Common myeloid progenitor, CD34-positive (primary cell): ENCODE measurements around the gene ZNF805.

Experiments used
- CTCF ChIA-PET: fragments of 350-600 bp; sonication (Branson Sonifier 250); formaldehyde crosslinking; loops from one replicate; lab custom pipeline; 2021; ENCODE audit warnings: antibody characterized with exemption; lab: Charles Lee
- POLR2A ChIA-PET: fragments of 350-600 bp; sonication (Branson Sonifier 250); formaldehyde crosslinking; loops from one replicate; lab custom pipeline; 2021; ENCODE audit warnings: antibody characterized with exemption; lab: Charles Lee
- DNase-seq, 3 donors: peaks; one replicate each; pipeline versions ENCODE4 v3.0.0 to v3.0.0-alpha.2; 2013
- H3K27ac ChIP-seq, 2 experiments: 1 replicate in 1 of 2; 2 replicates in 1 of 2; pipeline ENCODE4 v1.7.0; 2013; ENCODE audit warnings: inconsistent platforms in 2 of 2, low read length in 2 of 2, mild to moderate bottlenecking in 2 of 2, low read depth in 1 of 2, moderate library complexity in 1 of 2; ENCODE audit not compliant: severe bottlenecking in 2 of 2, insufficient read depth in 1 of 2, poor library complexity in 1 of 2
- H3K27me3 ChIP-seq, 5 experiments: replicated peaks in 2 of 5; 1 replicate in 3 of 5; 2 replicates in 2 of 5; pipeline versions ENCODE4 v1.6.1 to v1.7.0; 2013; ENCODE audit warnings: low read length in 4 of 5, mild to moderate bottlenecking in 2 of 5, moderate library complexity in 2 of 5, inconsistent platforms in 1 of 5; ENCODE audit not compliant: insufficient read depth in 5 of 5, control insufficient read depth in 4 of 5
- H3K36me3 ChIP-seq, 4 experiments: 1 replicate in 2 of 4; 2 replicates in 2 of 4; pipeline versions ENCODE4 v1.6.1 to v1.7.0; 2013; ENCODE audit warnings: low read length in 3 of 4, control low read depth in 1 of 4, mild to moderate bottlenecking in 1 of 4; ENCODE audit not compliant: control insufficient read depth in 4 of 4, insufficient read depth in 4 of 4
- H3K4me1 ChIP-seq, 4 experiments: 1 replicate in 3 of 4; 2 replicates in 1 of 4; pipeline versions ENCODE4 v1.6.1 to v1.7.1; 2013; ENCODE audit warnings: low read length in 3 of 4, mild to moderate bottlenecking in 3 of 4, control low read depth in 1 of 4, inconsistent platforms in 1 of 4, moderate library complexity in 1 of 4; ENCODE audit not compliant: control insufficient read depth in 4 of 4, insufficient read depth in 4 of 4; ENCODE audit errors: control extremely low read depth in 1 of 4
- H3K4me3 ChIP-seq, 7 experiments: 1 replicate in 4 of 7; 2 replicates in 3 of 7; pipeline versions ENCODE4 v1.5.1 to v1.7.0; 2013; ENCODE audit warnings: mild to moderate bottlenecking in 7 of 7, low read length in 6 of 7, moderate library complexity in 6 of 7, inconsistent platforms in 2 of 7, low read depth in 2 of 7, control low read depth in 1 of 7; ENCODE audit not compliant: insufficient read depth in 4 of 7, control insufficient read depth in 1 of 7; ENCODE audit errors: extremely low read depth in 1 of 7
- H3K9me3 ChIP-seq, 5 experiments: 1 replicate in 4 of 5; 2 replicates in 1 of 5; pipeline versions ENCODE4 v1.6.1 to v1.7.1; 2013; ENCODE audit warnings: low read length in 4 of 5, mild to moderate bottlenecking in 2 of 5, inconsistent platforms in 1 of 5, low read depth in 1 of 5, moderate library complexity in 1 of 5; ENCODE audit not compliant: control insufficient read depth in 4 of 5, insufficient read depth in 2 of 5; ENCODE audit errors: control extremely low read depth in 1 of 5
- WGBS: methylation state at CpG from one replicate; pipeline ENCODE4 v1.1.5; 2013; ENCODE audit not compliant: insufficient coverage; 5-methylcytosine and 5-hydroxymethylcytosine counted together

The ZNF805 gene

DNA sequence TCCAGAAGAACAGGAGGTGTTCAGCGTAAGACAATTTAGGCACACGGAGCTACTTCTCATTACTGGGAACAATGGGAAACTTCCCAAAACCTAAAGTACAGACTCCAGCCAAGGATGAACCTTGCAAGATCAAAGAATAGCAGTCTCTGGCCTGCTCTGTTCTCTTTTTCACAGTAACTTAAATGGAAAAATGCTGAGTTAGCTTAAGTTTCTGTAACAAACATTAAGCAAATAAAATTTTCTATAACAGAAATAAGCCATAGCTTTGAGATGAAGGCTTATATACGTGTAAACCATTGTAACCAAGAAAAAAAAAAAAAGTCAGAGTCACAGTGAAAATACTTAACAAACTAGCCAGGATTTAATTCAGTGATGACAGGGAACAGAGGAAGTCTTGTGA lies 21.6 kb downstream of the ZNF805 start:
- no peaks in the 10 kb centered on the region for H3K9me3 ChIP-seq
- H3K4me3 ChIP-seq, result no peak overlapping the region
- CTCF ChIA-PET, result no interaction called here
- POLR2A ChIA-PET, result no interaction called here
- peaks cover 6 to 19% (median 10%) of the 10 kb centered on the region in 4 experiments for H3K36me3 ChIP-seq
- no peaks in the 10 kb centered on the region for H3K4me1 ChIP-seq
- 100% methylated on average over 3 of the region's 3 CpGs for WGBS
- H3K27me3 ChIP-seq, result no peaks in the 10 kb centered on the region
- H3K27ac ChIP-seq, result no peak overlapping the region
- DNase-seq, result no peak

DNA sequence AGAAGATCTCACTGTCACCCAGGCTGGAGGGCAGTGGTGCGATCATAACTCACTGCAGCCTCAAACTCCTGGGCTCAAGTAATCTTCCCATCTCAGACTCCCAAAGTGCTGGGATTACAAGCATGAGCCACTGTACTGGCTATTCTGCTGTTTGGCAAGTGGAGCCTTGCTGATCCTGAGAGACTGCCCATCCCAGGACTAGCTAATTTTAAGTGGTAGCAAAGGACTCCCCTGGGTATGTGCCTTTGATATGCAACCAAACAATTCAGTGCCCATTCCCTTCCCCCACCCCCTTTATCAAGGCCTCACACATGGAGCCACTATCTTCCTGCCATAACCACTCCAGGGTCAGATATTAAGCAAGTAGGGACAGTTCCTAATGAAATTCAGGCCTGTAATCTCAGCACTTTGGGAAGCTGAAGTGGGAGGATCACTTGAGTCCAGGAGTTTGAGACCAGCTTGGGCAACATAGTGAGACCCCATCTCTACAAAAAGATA lies 22.9 kb downstream of the ZNF805 start:
- no peak overlapping the region for H3K4me3 ChIP-seq
- ChIA-PET CTCF (no interaction called here), POLR2A (no interaction called here)

GRCh38 chr19:57267291-57267690 lies 26.9 kb downstream of the ZNF805 start:
- peaks cover 0 to 7% (median 2%) of the 10 kb centered on the region in 4 experiments for H3K36me3 ChIP-seq
- WGBS, result 97% methylated on average over 3 of the region's 3 CpGs
- no peaks in the 10 kb centered on the region for H3K4me1 ChIP-seq
- H3K4me3 ChIP-seq, result no peak overlapping the region
- H3K9me3 ChIP-seq, result no peaks in the 10 kb centered on the region
- no peaks in the 10 kb centered on the region for H3K27me3 ChIP-seq
- POLR2A ChIA-PET, result no interaction called here
- no peak for DNase-seq
- H3K27ac ChIP-seq, result no peak overlapping the region
- CTCF ChIA-PET, result no interaction called here

More for the DNA sequence above, 22.9 kb downstream of the ZNF805 start:
- H3K27me3 ChIP-seq, result no peaks in the 10 kb centered on the region
- H3K27ac ChIP-seq, result no peak overlapping the region
- DNase-seq, result peak; percentile 6 to 47 (median 36)
- H3K36me3 ChIP-seq, result peaks cover 6 to 19% (median 10%) of the 10 kb centered on the region in 4 experiments
- no peaks in the 10 kb centered on the region for H3K9me3 ChIP-seq
- 100% methylated on average over 1 of the region's 1 CpG for WGBS
- no peaks in the 10 kb centered on the region for H3K4me1 ChIP-seq

DNA sequence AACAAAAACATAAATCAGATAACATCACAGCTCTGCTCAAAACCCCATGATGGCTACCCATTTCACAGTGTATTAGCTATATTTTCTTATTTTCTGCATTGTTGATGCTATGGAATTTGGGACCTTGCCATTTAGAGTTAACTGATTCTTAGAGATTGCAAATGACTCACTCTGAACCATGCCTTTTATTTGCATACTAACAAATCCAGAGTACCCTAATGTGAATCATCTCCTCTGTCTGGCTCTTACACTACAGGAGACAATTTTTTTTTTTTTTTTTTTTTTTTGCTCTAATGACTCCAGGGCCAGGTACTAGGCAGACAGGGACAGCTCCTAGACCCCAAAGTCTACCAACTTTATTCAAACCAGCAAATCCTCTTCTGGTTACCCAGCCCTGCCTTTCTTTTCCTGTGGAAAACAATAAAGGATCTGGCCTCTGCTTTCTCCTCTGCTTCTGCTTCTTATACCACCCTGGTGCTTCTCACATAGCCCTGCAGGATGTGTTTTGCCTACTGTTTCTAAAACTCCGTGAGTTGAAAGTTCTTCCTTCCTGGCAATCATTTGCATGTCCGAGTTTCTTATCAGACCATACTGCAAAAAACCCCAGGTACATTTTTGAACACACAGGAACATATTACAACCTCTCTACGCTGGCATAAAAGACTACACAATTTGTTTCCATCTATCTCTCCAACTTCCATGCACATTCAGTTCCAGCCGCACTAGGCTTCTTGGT lies 29.3 kb downstream of the ZNF805 start:
- WGBS, result 98% methylated on average over 4 of the region's 4 CpGs
- Histone ChIP-seq H3K4me1 (no peaks in the 10 kb centered on the region), H3K27me3 (no peaks in the 10 kb centered on the region), H3K27ac (no peak overlapping the region), H3K36me3 (peaks cover 0 to 8% (median 1%) of the 10 kb centered on the region in 4 experiments), H3K4me3 (no peak overlapping the region), H3K9me3 (no peaks in the 10 kb centered on the region)
- CTCF ChIA-PET, result no interaction called here
- DNase-seq, result no peak
- POLR2A ChIA-PET, result no interaction called here

GRCh38 chr19:57271280-57271679 lies 30.8 kb downstream of the ZNF805 start:
- no peak overlapping the region for H3K27ac ChIP-seq
- H3K4me3 ChIP-seq, result no peak overlapping the region
- 93% methylated on average over 4 of the region's 8 CpGs for WGBS
- peaks cover 0 to 8% (median 2%) of the 10 kb centered on the region in 4 experiments for H3K36me3 ChIP-seq
- no peaks in the 10 kb centered on the region for H3K9me3 ChIP-seq
- no peak for DNase-seq
- ChIA-PET POLR2A (no interaction called here), CTCF (no interaction called here)
- no peaks in the 10 kb centered on the region for H3K27me3 ChIP-seq
- no peaks in the 10 kb centered on the region for H3K4me1 ChIP-seq

DNA sequence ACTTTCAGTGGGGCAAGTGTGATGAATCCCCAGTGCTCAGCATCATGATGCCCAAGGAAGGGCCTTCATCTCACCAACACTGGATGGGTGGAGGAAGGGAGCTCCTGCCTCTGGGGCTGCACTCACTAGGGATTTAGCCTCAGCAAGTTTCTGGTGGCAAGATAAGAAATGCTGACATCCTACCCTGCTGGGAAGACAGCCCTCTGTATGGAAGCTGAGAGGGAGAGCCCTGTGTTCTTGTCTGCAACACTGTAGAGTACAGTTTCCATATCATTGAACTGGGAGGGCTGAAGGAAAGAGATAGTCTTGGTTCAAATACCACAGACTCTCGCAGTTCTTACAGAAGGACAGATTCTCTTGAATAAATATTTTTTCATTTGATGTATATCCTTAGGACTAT lies 32.6 kb downstream of the ZNF805 start:
- Histone ChIP-seq H3K9me3 (no peaks in the 10 kb centered on the region), H3K27ac (no peak overlapping the region), H3K4me3 (no peak overlapping the region), H3K27me3 (no peaks in the 10 kb centered on the region), H3K4me1 (no peaks in the 10 kb centered on the region), H3K36me3 (peaks cover 0 to 8% (median 3%) of the 10 kb centered on the region in 4 experiments)
- DNase-seq, result no peak
- no CpG with 5 or more reads among the region's 1 CpG for WGBS
- CTCF ChIA-PET, result no interaction called here
- POLR2A ChIA-PET, result interaction anchor here (0.6 kb wide), 1 partner anchor 27 kb away, joined by 7 read pairs; no protein-coding TSS in a partner anchor

DNA sequence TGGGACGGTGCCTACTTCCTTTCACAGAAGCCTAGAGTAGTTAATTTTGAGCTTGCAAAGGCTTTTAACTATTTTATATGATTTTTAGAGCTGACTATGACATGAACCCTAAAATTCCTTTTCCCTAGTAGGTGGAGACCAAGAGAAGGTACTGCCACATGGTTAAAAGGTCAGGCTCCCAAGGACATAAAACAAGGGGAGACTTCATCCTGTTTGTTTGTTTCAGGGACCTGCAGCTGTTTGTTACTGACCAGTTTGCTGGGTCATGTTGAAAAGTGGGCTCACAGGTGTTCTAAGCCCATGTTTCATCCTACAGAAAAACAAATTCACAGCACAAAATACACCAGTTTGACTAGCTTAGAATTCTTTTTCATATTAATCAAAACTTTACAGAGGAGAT lies 36.0 kb downstream of the ZNF805 start:
- POLR2A ChIA-PET, result no interaction called here

More for the DNA sequence above, 36.0 kb downstream of the ZNF805 start:
- DNase-seq, result no peak
- Histone ChIP-seq H3K27ac (no peak overlapping the region), H3K27me3 (no peaks in the 10 kb centered on the region), H3K9me3 (no peaks in the 10 kb centered on the region), H3K36me3 (peaks cover 0 to 3% (median 1%) of the 10 kb centered on the region in 4 experiments), H3K4me1 (peaks cover 3 to 15% (median 9%) of the 10 kb centered on the region in 4 experiments), H3K4me3 (no peak overlapping the region)
- no CpG with 5 or more reads among the region's 1 CpG for WGBS
- CTCF ChIA-PET, result no interaction called here
